Neural cell (in vitro differentiated cells): ENCODE data around the gene GABRB2. TPM values are rescaled to one million over a fixed set of nuclear protein-coding genes. Genes with fewer than 3 reads are reported as not detected.

Experiments used
- H2AFZ ChIP-seq: fragments of 200-600, 300-800 bp; sonication (generic), shearing (Covaris generic); 2 replicates; pipeline ENCODE4 v1.6.0; 2014; ENCODE audit warnings: low read depth, mild to moderate bottlenecking, antibody characterized with exemption, low read length, moderate library complexity
- H3F3A ChIP-seq: fragments of 200-600 bp; shearing (Covaris generic); 2 replicates; pipeline ENCODE4 v1.6.1; 2016; ENCODE audit warnings: mild to moderate bottlenecking, moderate library complexity, mixed read lengths, antibody characterized with exemption, low read length; ENCODE audit not compliant: insufficient read depth, poor library complexity, severe bottlenecking
- H3K27ac ChIP-seq: fragments of 200-600, 300-800 bp; sonication (generic), shearing (Covaris generic); 2 replicates; pipeline ENCODE4 v1.5.1; 2014; ENCODE audit warnings: mild to moderate bottlenecking, low read length, moderate library complexity
- H3K27me3 ChIP-seq: fragments of 300-800, 200-600 bp; sonication (generic), shearing (Covaris generic); 2 replicates; pipeline ENCODE4 v1.6.0; 2014; ENCODE audit warnings: mild to moderate bottlenecking, low read depth, low read length, moderate library complexity; ENCODE audit not compliant: insufficient read depth
- H3K36me3 ChIP-seq: fragments of 300-800, 200-600 bp; sonication (generic), shearing (Covaris generic); 2 replicates; pipeline ENCODE4 v1.5.1; 2014; ENCODE audit warnings: mild to moderate bottlenecking, antibody characterized with exemption, low read length, moderate library complexity; ENCODE audit not compliant: insufficient read depth
- H3K4me2 ChIP-seq: fragments of 300-800, 200-600 bp; sonication (generic), shearing (Covaris generic); 2 replicates; pipeline ENCODE4 v1.6.0; 2014; ENCODE audit warnings: mild to moderate bottlenecking, low read length
- H3K4me3 ChIP-seq: fragments of 300-800, 200-600 bp; sonication (generic), shearing (Covaris generic); 2 replicates; pipeline ENCODE4 v1.5.1; 2014; ENCODE audit warnings: mild to moderate bottlenecking, low read length, moderate library complexity
- H3K79me2 ChIP-seq: fragments of 200-600 bp; shearing (Covaris generic); replicated peaks from 2 replicates; pipeline ENCODE4 v1.6.0; 2014; ENCODE audit warnings: mild to moderate bottlenecking, low read length, moderate library complexity; ENCODE audit not compliant: insufficient read depth
- H3K9ac ChIP-seq: fragments of 300-800, 200-600 bp; sonication (generic), shearing (Covaris generic); 2 replicates; pipeline ENCODE4 v1.6.1; 2016; ENCODE audit warnings: mild to moderate bottlenecking, low read length, mixed read lengths
- H3K9me2 ChIP-seq: fragments of 200-600 bp; shearing (Covaris generic); 2 replicates; pipeline ENCODE4 v1.6.1; 2016; ENCODE audit warnings: mild to moderate bottlenecking, low read length, mixed read lengths; ENCODE audit not compliant: insufficient read depth
- H3K9me3 ChIP-seq: fragments of 200-600, 300-800 bp; sonication (generic), shearing (Covaris generic); 2 replicates; pipeline ENCODE4 v1.6.1; 2016; ENCODE audit warnings: mild to moderate bottlenecking, mixed run types, low read length, moderate library complexity, mixed read lengths
- H4K20me1 ChIP-seq: fragments of 200-600 bp; shearing (Covaris generic); 2 replicates; pipeline ENCODE4 v1.6.1; 2016; ENCODE audit warnings: mild to moderate bottlenecking, mixed run types; ENCODE audit not compliant: insufficient read depth
- CTCF ChIP-seq: fragments of 450-650 bp; IDR thresholded peaks from 2 replicates; pipeline ENCODE4 v1.5.1; 2014; ENCODE audit warnings: antibody characterized with exemption, mild to moderate bottlenecking, moderate library complexity; ENCODE audit not compliant: poor library complexity, severe bottlenecking
- EP300 ChIP-seq: fragments of 450-650 bp; conservative IDR thresholded peaks from 2 replicates; pipeline ENCODE4 v1.6.1; 2014; ENCODE audit warnings: antibody characterized with exemption, mild to moderate bottlenecking, moderate library complexity; ENCODE audit not compliant: poor library complexity, severe bottlenecking
- EZH2 ChIP-seq: fragments of 200-600, 300-800 bp; shearing (Covaris generic), sonication (generic); IDR thresholded peaks from 2 replicates; pipeline ENCODE4 v1.6.1; 2014; ENCODE audit warnings: antibody characterized with exemption, low read length, borderline replicate concordance, mild to moderate bottlenecking; ENCODE audit not compliant: insufficient read depth, poor library complexity, severe bottlenecking
- MXI1 ChIP-seq: fragments of 450-650 bp; conservative IDR thresholded peaks from 2 replicates; pipeline ENCODE4 v1.6.1; 2014; ENCODE audit warnings: antibody characterized with exemption, mild to moderate bottlenecking; ENCODE audit not compliant: poor library complexity, severe bottlenecking
- POLR2AphosphoS5 ChIP-seq: IDR thresholded peaks from 2 replicates; pipeline ENCODE4 v1.6.1; 2012
- RAD21 ChIP-seq: fragments of 450-650 bp; conservative IDR thresholded peaks from 2 replicates; pipeline ENCODE4 v1.6.1; 2014; ENCODE audit warnings: antibody characterized with exemption, mild to moderate bottlenecking, moderate library complexity
- REST ChIP-seq: IDR thresholded peaks from 2 replicates; pipeline ENCODE4 v1.6.1; 2012; ENCODE audit warnings: borderline replicate concordance
- SMC3 ChIP-seq: fragments of 450-650 bp; conservative IDR thresholded peaks from 2 replicates; pipeline ENCODE4 v1.6.1; 2014; ENCODE audit warnings: antibody characterized with exemption, mild to moderate bottlenecking, moderate library complexity; ENCODE audit not compliant: poor library complexity
- TAF1 ChIP-seq: IDR thresholded peaks from 2 replicates; pipeline ENCODE4 v1.6.1; 2012; ENCODE audit warnings: low read depth
- polyA plus RNA-seq: library from polyadenylated mRNA; depleted of rRNA; stranded (reverse); fragments of >200 nt; gene quantifications from 2 replicates; pipeline ENCODE4 v1.2.3, GENCODE V29; 2014

GABRB2 gene
- polyA plus RNA-seq, 1 donor from 2014 or later = 106 TPM

GRCh38 chr5:161403996-161404395 lies 142.5 kb downstream of the GABRB2 start:
- Histone ChIP-seq H3K27me3 (no peaks in the 10 kb centered on the region), H3K79me2 (no peaks in the 10 kb centered on the region), H3K9me2 (no peaks in the 10 kb centered on the region), H3K36me3 (no peaks in the 10 kb centered on the region), H4K20me1 (no peaks in the 10 kb centered on the region), H3K4me3 (no peak overlapping the region), H3K4me2 (no peak overlapping the region), H3K9me3 (no peaks in the 10 kb centered on the region), H3F3A (no peaks in the 10 kb centered on the region), H2AFZ (no peak overlapping the region), H3K9ac (no peak overlapping the region), H3K27ac (no peak overlapping the region)
- TF ChIP-seq TAF1 (no peak), SMC3 (no peak), EP300 (no peak), REST (no peak), POLR2AphosphoS5 (no peak), RAD21 (no peak), EZH2 (no peak), CTCF (no peak), MXI1 (no peak)

- H3K4me2 ChIP-seq = no peak overlapping the region
- H3K36me3 ChIP-seq = no peaks in the 10 kb centered on the region
- H4K20me1 ChIP-seq = no peaks in the 10 kb centered on the region
- H3K4me3 ChIP-seq = no peak overlapping the region
- no peak overlapping the region for H3K27ac ChIP-seq
- H3K79me2 ChIP-seq = no peaks in the 10 kb centered on the region
- H3K9ac ChIP-seq = no peak overlapping the region
- no peaks in the 10 kb centered on the region for H3K9me2 ChIP-seq
- TF ChIP-seq TAF1 (no peak), REST (no peak), EP300 (no peak), POLR2AphosphoS5 (no peak), RAD21 (no peak), MXI1 (no peak), EZH2 (no peak)
- H2AFZ ChIP-seq = no peak overlapping the region
- H3F3A ChIP-seq = no peaks in the 10 kb centered on the region
- H3K9me3 ChIP-seq = no peaks in the 10 kb centered on the region
- no peaks in the 10 kb centered on the region for H3K27me3 ChIP-seq
These were observed 143.4 kb downstream of the GABRB2 start for GRCh38 chr5:161403121-161403520.
